ENCODE results near the gene BMP2K.

BMP2K gene

GRCh38 chr4:78763251-78763650 lies 12.9 kb upstream of the BMP2K start:
- TF ChIP-seq ZFP3 (CRISPR knock-in tag; IDR thresholded peaks at IDR 0.05) (no peak), BACH2 (CRISPR knock-in tag; IDR thresholded peaks at IDR 0.05; ENCODE audit: borderline replicate concordance) (no peak)
- ATAC-seq = no peak

- TF ChIP-seq ZC3H10 (CRISPR knock-in tag; IDR thresholded peaks at IDR 0.05) (no peak), TCF4 (CRISPR knock-in tag; IDR thresholded peaks at IDR 0.05; ENCODE audit: borderline replicate concordance) (no peak), TSHZ2 (CRISPR knock-in tag; IDR thresholded peaks at IDR 0.05) (no peak), PATZ1 (CRISPR knock-in tag; IDR thresholded peaks at IDR 0.05; ENCODE audit: borderline replicate concordance) (no peak), PPARA (CRISPR knock-in tag; IDR thresholded peaks at IDR 0.05; ENCODE audit: borderline replicate concordance) (no peak), GLIS3 (CRISPR knock-in tag; IDR thresholded peaks at IDR 0.05) (no peak), CSDC2 (CRISPR knock-in tag; IDR thresholded peaks at IDR 0.05) (no peak), ZNF565 (CRISPR knock-in tag; conservative IDR thresholded peaks at IDR 0.05; ENCODE audit: low read depth) (no peak), ISL1 (CRISPR knock-in tag; IDR thresholded peaks at IDR 0.05) (no peak), SNAI2 (CRISPR knock-in tag; IDR thresholded peaks at IDR 0.05) (no peak), CSRNP3 (CRISPR knock-in tag; IDR thresholded peaks at IDR 0.05) (no peak), OSR1 (CRISPR knock-in tag; IDR thresholded peaks at IDR 0.05) (no peak), POU6F1 (CRISPR knock-in tag; IDR thresholded peaks at IDR 0.05; ENCODE audit: borderline replicate concordance, low read depth) (no peak)
Measured at GRCh38 chr4:78763763-78764387, 12.3 kb upstream of the BMP2K start.

GRCh38 chr4:78764498-78764961 lies 11.6 kb upstream of the BMP2K start:
- peak; percentile 41; the same call in 1 of the 3 replicates for ATAC-seq
- TF ChIP-seq ISL1 (CRISPR knock-in tag; IDR thresholded peaks at IDR 0.05) (peak; percentile 42; the same call in 1 of the 2 replicates), ZC3H10 (CRISPR knock-in tag; IDR thresholded peaks at IDR 0.05) (no peak)

More at GRCh38 chr4:78763763-78764387, 12.3 kb upstream of the BMP2K start:
- ATAC-seq = no peak

- no peak for ATAC-seq
- TF ChIP-seq ZFP3 (CRISPR knock-in tag; IDR thresholded peaks at IDR 0.05) = no peak
Measured at GRCh38 chr4:78765432-78766006, 10.6 kb upstream of the BMP2K start.

GRCh38 chr4:78766026-78766425 lies 10.1 kb upstream of the BMP2K start:
- ATAC-seq = no peak
- TF ChIP-seq ISL1 (CRISPR knock-in tag; IDR thresholded peaks at IDR 0.05) (no peak), ZNF70 (CRISPR knock-in tag; IDR thresholded peaks at IDR 0.05) (no peak), PPARA (CRISPR knock-in tag; IDR thresholded peaks at IDR 0.05; ENCODE audit: borderline replicate concordance) (no peak), OSR1 (CRISPR knock-in tag; IDR thresholded peaks at IDR 0.05) (no peak), TOX (CRISPR knock-in tag; IDR thresholded peaks at IDR 0.05; ENCODE audit: borderline replicate concordance) (no peak), GLIS3 (CRISPR knock-in tag; IDR thresholded peaks at IDR 0.05) (no peak), TCF4 (CRISPR knock-in tag; IDR thresholded peaks at IDR 0.05; ENCODE audit: borderline replicate concordance) (no peak), ZFP30 (CRISPR knock-in tag; IDR thresholded peaks at IDR 0.05) (no peak), ESRRG (CRISPR knock-in tag; IDR thresholded peaks at IDR 0.05) (no peak), ZC3H10 (CRISPR knock-in tag; IDR thresholded peaks at IDR 0.05) (no peak), RARB (CRISPR knock-in tag; IDR thresholded peaks at IDR 0.05) (no peak), POU6F1 (CRISPR knock-in tag; IDR thresholded peaks at IDR 0.05; ENCODE audit: borderline replicate concordance, low read depth) (no peak)

Measured in SK-N-SH treated with all-trans-retinoic acid at 6 μM for 48 hours (cell line).